ENCODE results near the gene ACTR2. TPM values are rescaled to one million over a fixed set of nuclear protein-coding genes. Genes with fewer than 3 reads are reported as not detected.

ACTR2 gene
- total RNA-seq, 4 donors from 2014 or later, result 56.9 to 123 (median 81.8) TPM

DNA sequence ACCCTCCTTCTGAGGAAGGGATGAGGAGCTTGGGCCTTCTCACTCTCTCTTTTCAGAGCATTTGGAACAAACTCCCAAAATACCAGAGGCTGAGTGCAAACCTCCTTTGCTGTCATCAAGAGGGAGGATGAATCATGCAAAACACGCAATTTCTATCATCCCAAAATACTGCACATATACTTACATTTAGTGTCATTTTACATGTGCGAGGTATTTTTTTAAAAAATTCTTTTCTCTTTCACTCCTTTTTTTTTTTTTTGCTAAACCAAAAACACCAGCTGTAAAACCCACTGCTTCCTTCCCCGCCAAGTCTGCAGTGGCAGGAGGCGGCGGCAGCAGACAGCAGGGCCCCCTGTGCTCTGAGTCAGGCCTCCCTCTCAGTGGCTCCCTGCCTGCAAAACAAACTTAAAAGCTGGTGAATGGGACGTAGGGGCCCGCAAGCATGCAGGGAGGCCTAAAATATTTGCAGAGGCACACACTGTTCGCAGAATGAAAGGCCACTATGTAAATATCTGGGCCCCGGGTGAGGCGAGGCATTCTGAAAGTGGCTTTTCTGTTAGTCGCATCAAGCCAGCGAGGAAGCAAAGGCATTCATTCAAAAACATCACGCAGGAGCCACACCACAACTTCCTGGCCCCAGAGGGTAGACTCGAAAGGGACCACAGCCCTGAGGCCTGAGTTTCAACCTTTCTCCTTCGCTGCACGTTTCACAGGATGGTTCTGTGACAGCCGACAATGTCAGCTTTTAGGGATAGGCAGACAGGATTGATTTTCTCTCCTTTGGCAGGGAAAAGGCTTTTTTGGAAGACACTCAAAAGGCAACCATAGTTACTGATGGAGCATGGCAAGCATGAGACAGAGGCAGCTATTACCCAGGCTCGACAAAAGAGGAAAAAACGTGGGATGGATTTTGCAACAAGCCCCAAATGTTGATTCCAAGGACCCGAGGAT, 73.4 kb downstream of the ACTR2 start:
- Histone ChIP-seq H3K27me3 (no peaks in the 10 kb centered on the region), H3K36me3 (no peaks in the 10 kb centered on the region), H3K27ac (peak overlapping the region; percentile 60 to 65 (median 61)), H3K9me3 (no peaks in the 10 kb centered on the region), H3K4me3 (no peak overlapping the region), H3K4me1 (peaks cover 4 to 26% (median 10%) of the 10 kb centered on the region in 4 donors)
- intact Hi-C loops (cut with DNase I; ENCODE audit: low total_unique reads), result no loop called here
- DNase-seq, result peak; percentile 24
- 43 to 45% methylated on average over 6 to 20 of the region's 20 CpGs for WGBS, 2 donors (ENCODE audit: low coverage in 1 of 2)
- TF ChIP-seq CTCF (IDR thresholded peaks at IDR 0.05) (no peak), POLR2A (IDR thresholded peaks at IDR 0.05) (no peak), EP300 (IDR thresholded peaks at IDR 0.05; ENCODE audit: low read depth) (no peak), POLR2AphosphoS5 (IDR thresholded peaks at IDR 0.05) (no peak)
- in situ Hi-C loops (cut with MboI; ENCODE audit: low pct_ligation_motif_present in 1 of 4, low pct_unique_long_range_greater_than_20kb in 1 of 4, low sequenced_read_pairs in 3 of 4), result no loop called here

DNA sequence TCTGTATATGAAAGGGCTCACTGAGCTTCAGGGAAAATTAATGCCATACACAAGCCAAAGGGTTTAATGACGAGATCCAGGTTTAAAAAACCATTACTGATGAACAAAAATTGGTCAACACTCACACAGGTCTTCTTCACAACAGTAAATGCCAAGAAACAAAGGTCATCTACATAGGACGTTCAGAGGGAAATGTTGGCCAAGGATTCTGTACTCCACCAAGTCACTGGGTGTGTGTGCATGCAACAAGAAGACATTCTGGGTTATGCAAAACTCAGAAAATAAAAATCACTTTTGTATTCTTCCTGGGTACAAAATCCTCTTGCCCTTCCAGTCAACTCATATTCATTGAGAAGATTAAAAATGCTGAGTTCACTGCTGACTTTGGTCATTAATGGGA, 78.3 kb downstream of the ACTR2 start:
- WGBS, 2 donors (ENCODE audit: low coverage in 1 of 2), result 63 to 79% methylated on average over 2 of the region's 2 CpGs
- H3K27ac ChIP-seq, result no peak overlapping the region
- intact Hi-C loops (cut with DNase I; ENCODE audit: low total_unique reads) (no loop called here), in situ Hi-C loops (cut with MboI; ENCODE audit: low pct_ligation_motif_present in 1 of 4, low pct_unique_long_range_greater_than_20kb in 1 of 4, low sequenced_read_pairs in 3 of 4) (no loop called here)
- H3K36me3 ChIP-seq, result no peaks in the 10 kb centered on the region
- no peaks in the 10 kb centered on the region for H3K9me3 ChIP-seq
- no peak for TF ChIP-seq EP300 (IDR thresholded peaks at IDR 0.05; ENCODE audit: low read depth)
- TF ChIP-seq POLR2AphosphoS5 (IDR thresholded peaks at IDR 0.05), result no peak
- TF ChIP-seq CTCF (IDR thresholded peaks at IDR 0.05), result no peak
- no peak for TF ChIP-seq POLR2A (IDR thresholded peaks at IDR 0.05)
- H3K4me1 ChIP-seq, result peaks cover 4 to 20% (median 7%) of the 10 kb centered on the region in 4 donors
- H3K27me3 ChIP-seq, result no peaks in the 10 kb centered on the region
- H3K4me3 ChIP-seq, result no peak overlapping the region
- no peak for DNase-seq

DNA sequence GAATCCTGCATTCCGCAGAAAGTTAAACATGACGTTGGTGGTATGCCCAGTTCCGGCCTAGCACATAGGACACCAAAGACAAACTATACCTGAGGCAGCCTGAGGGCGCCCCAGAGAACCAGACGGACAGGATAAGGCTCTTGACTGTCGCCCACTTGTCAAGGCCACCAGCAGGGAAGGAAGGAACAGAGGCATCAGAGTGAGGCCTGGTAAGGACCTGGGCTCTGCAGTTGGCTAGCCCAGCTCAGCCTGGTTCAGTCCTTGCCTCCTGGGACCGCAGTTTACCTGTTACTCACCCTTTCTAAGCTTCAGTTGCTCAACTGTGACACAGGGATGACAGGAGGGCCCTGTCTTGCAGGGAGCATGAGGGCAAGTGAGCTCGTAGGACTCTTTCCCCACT, 82.1 kb downstream of the ACTR2 start:
- H3K27me3 ChIP-seq, result no peaks in the 10 kb centered on the region
- peaks cover 0 to 9% (median 0%) of the 10 kb centered on the region in 4 donors for H3K36me3 ChIP-seq
- intact Hi-C loops (cut with DNase I; ENCODE audit: low total_unique reads) (no loop called here), in situ Hi-C loops (cut with MboI; ENCODE audit: low pct_ligation_motif_present in 1 of 4, low pct_unique_long_range_greater_than_20kb in 1 of 4, low sequenced_read_pairs in 3 of 4) (no loop called here)
- TF ChIP-seq EP300 (IDR thresholded peaks at IDR 0.05; ENCODE audit: low read depth), result no peak
- TF ChIP-seq POLR2A (IDR thresholded peaks at IDR 0.05), result no peak
- TF ChIP-seq POLR2AphosphoS5 (IDR thresholded peaks at IDR 0.05), result no peak
- TF ChIP-seq CTCF (IDR thresholded peaks at IDR 0.05), result no peak
- peaks cover 0 to 6% (median 2%) of the 10 kb centered on the region in 4 donors for H3K4me1 ChIP-seq
- 89 to 100% methylated on average over 1 to 8 of the region's 8 CpGs for WGBS, 2 donors (ENCODE audit: low coverage in 1 of 2)
- H3K27ac ChIP-seq, result peak overlapping the region; percentile 28 to 53 (median 28)
- no peak overlapping the region for H3K4me3 ChIP-seq
- no peak for DNase-seq
- no peaks in the 10 kb centered on the region for H3K9me3 ChIP-seq

GRCh38 chr2:65311049-65311448, 83.4 kb downstream of the ACTR2 start:
- intact Hi-C loops (cut with DNase I; ENCODE audit: low total_unique reads), result no loop called here
- 79 to 85% methylated on average over 6 of the region's 6 CpGs for WGBS, 2 donors (ENCODE audit: low coverage in 1 of 2)
- in situ Hi-C loops (cut with MboI; ENCODE audit: low pct_ligation_motif_present in 1 of 4, low pct_unique_long_range_greater_than_20kb in 1 of 4, low sequenced_read_pairs in 3 of 4), result no loop called here
- Histone ChIP-seq H3K27ac (peak overlapping the region in 1 of 4 donors; percentile 42), H3K36me3 (peaks cover 0 to 9% (median 3%) of the 10 kb centered on the region in 4 donors), H3K4me1 (peaks cover 0 to 6% (median 2%) of the 10 kb centered on the region in 4 donors), H3K27me3 (no peaks in the 10 kb centered on the region), H3K9me3 (no peaks in the 10 kb centered on the region), H3K4me3 (no peak overlapping the region)
- DNase-seq, result no peak
- TF ChIP-seq CTCF (IDR thresholded peaks at IDR 0.05), result no peak
- no peak for TF ChIP-seq POLR2A (IDR thresholded peaks at IDR 0.05)
- TF ChIP-seq EP300 (IDR thresholded peaks at IDR 0.05; ENCODE audit: low read depth), result no peak
- no peak for TF ChIP-seq POLR2AphosphoS5 (IDR thresholded peaks at IDR 0.05)
